ENCODE data around the gene LRRC15. TPM values are rescaled to one million over a fixed set of nuclear protein-coding genes. Genes with fewer than 3 reads are reported as not detected.

LRRC15 gene
- total RNA-seq, 2 experiments from 2014 or later = 0.04 TPM; not detected in 1

- no peak for DNase-seq
- H3K27ac Mint-ChIP-seq = no peak overlapping the region
- peaks cover 4% of the 10 kb centered on the region for H3K27me3 Mint-ChIP-seq
- H3K4me1 Mint-ChIP-seq = no peaks in the 10 kb centered on the region
- no peaks in the 10 kb centered on the region for H3K36me3 Mint-ChIP-seq (ENCODE audit: low read depth)
- POLR2A ChIA-PET = no interaction called here
- ATAC-seq = no peak
- intact Hi-C loops (cut with DNase I, micrococcal nuclease) = no loop called here
- no peaks in the 10 kb centered on the region for H3K9me3 Mint-ChIP-seq (ENCODE audit: low read depth)
- CTCF ChIA-PET = interaction anchor here (0.6 kb wide), 1 partner anchor 20 kb away, joined by 3 read pairs; no protein-coding TSS in a partner anchor
- H3K4me3 Mint-ChIP-seq = no peak overlapping the region
Observed at GRCh38 chr3:194375473-194376240, 6.1 kb upstream of the LRRC15 start.

GRCh38 chr3:194374935-194375334 is 5.4 kb upstream of the LRRC15 start:
- no peak overlapping the region for H3K27ac Mint-ChIP-seq
- H3K4me3 Mint-ChIP-seq = no peak overlapping the region
- no peak for ATAC-seq
- CTCF ChIA-PET = interaction anchor here (0.6 kb wide), 1 partner anchor 19 kb away, joined by 3 read pairs; no protein-coding TSS in a partner anchor
- peaks cover 10% of the 10 kb centered on the region for H3K27me3 Mint-ChIP-seq
- no peaks in the 10 kb centered on the region for H3K36me3 Mint-ChIP-seq (ENCODE audit: low read depth)
- H3K9me3 Mint-ChIP-seq (ENCODE audit: low read depth) = no peaks in the 10 kb centered on the region
- POLR2A ChIA-PET = no interaction called here
- no peak for DNase-seq
- intact Hi-C loops (cut with DNase I, micrococcal nuclease) = no loop called here
- H3K4me1 Mint-ChIP-seq = no peaks in the 10 kb centered on the region

- no peak for DNase-seq
- CTCF ChIA-PET = interaction anchor here (1.0 kb wide), 1 partner anchor 13 kb away, joined by 3 read pairs; no protein-coding TSS in a partner anchor
- no peak for ATAC-seq
- Mint-ChIP-seq H3K4me1 (no peaks in the 10 kb centered on the region), H3K27ac (no peak overlapping the region), H3K36me3 (ENCODE audit: low read depth) (no peaks in the 10 kb centered on the region), H3K27me3 (peaks cover 18% of the 10 kb centered on the region), H3K4me3 (no peak overlapping the region), H3K9me3 (ENCODE audit: low read depth) (no peaks in the 10 kb centered on the region)
- POLR2A ChIA-PET = no interaction called here
- intact Hi-C loops (cut with DNase I, micrococcal nuclease) = no loop called here
Observed at GRCh38 chr3:194373899-194374298, 4.4 kb upstream of the LRRC15 start.

- no peak for ATAC-seq
Observed at GRCh38 chr3:194373028-194373427, 3.5 kb upstream of the LRRC15 start.

GRCh38 chr3:194370753-194371152 is 1.2 kb upstream of the LRRC15 start:
- ChIA-PET POLR2A (no interaction called here), CTCF (no interaction called here)
- no peaks in the 10 kb centered on the region for H3K4me1 Mint-ChIP-seq
- intact Hi-C loops (cut with DNase I, micrococcal nuclease) = no loop called here
- H3K27ac Mint-ChIP-seq = no peak overlapping the region
- H3K36me3 Mint-ChIP-seq (ENCODE audit: low read depth) = no peaks in the 10 kb centered on the region
- no peak overlapping the region for H3K4me3 Mint-ChIP-seq
- no peaks in the 10 kb centered on the region for H3K9me3 Mint-ChIP-seq (ENCODE audit: low read depth)
- peaks cover 26% of the 10 kb centered on the region for H3K27me3 Mint-ChIP-seq
- DNase-seq = no peak
- no peak for ATAC-seq

More at GRCh38 chr3:194373028-194373427, 3.5 kb upstream of the LRRC15 start:
- ChIA-PET POLR2A (no interaction called here), CTCF (interaction anchor here (0.6 kb wide), 1 partner anchor 14 kb away, joined by 4 read pairs; no protein-coding TSS in a partner anchor)
- peaks cover 23% of the 10 kb centered on the region for H3K27me3 Mint-ChIP-seq
- no peaks in the 10 kb centered on the region for H3K4me1 Mint-ChIP-seq
- intact Hi-C loops (cut with DNase I, micrococcal nuclease) = no loop called here
- H3K9me3 Mint-ChIP-seq (ENCODE audit: low read depth) = no peaks in the 10 kb centered on the region
- H3K27ac Mint-ChIP-seq = no peak overlapping the region
- no peak overlapping the region for H3K4me3 Mint-ChIP-seq
- DNase-seq = no peak
- H3K36me3 Mint-ChIP-seq (ENCODE audit: low read depth) = no peaks in the 10 kb centered on the region

- Mint-ChIP-seq H3K9me3 (ENCODE audit: low read depth) (no peaks in the 10 kb centered on the region), H3K4me1 (no peaks in the 10 kb centered on the region), H3K4me3 (no peak overlapping the region), H3K27me3 (peaks cover 26% of the 10 kb centered on the region), H3K27ac (no peak overlapping the region), H3K36me3 (ENCODE audit: low read depth) (no peaks in the 10 kb centered on the region)
- intact Hi-C loops (cut with DNase I, micrococcal nuclease) = no loop called here
- ChIA-PET CTCF (no interaction called here), POLR2A (no interaction called here)
- ATAC-seq (no peak), DNase-seq (no peak)
Observed at GRCh38 chr3:194368918-194369317, 625 bp downstream of the LRRC15 start.

GRCh38 chr3:194367992-194368841 is 1.3 kb downstream of the LRRC15 start:
- H3K27ac Mint-ChIP-seq = no peak overlapping the region
- peaks cover 26% of the 10 kb centered on the region for H3K27me3 Mint-ChIP-seq
- H3K4me3 Mint-ChIP-seq = no peak overlapping the region
- POLR2A ChIA-PET = no interaction called here
- no peak for ATAC-seq
- no peaks in the 10 kb centered on the region for H3K9me3 Mint-ChIP-seq (ENCODE audit: low read depth)
- no peaks in the 10 kb centered on the region for H3K4me1 Mint-ChIP-seq
- no peaks in the 10 kb centered on the region for H3K36me3 Mint-ChIP-seq (ENCODE audit: low read depth)
- CTCF ChIA-PET = no interaction called here
- no peak for DNase-seq
- intact Hi-C loops (cut with DNase I, micrococcal nuclease) = no loop called here

GRCh38 chr3:194365978-194366490 is 3.5 kb downstream of the LRRC15 start:
- no peaks in the 10 kb centered on the region for H3K36me3 Mint-ChIP-seq (ENCODE audit: low read depth)
- CTCF ChIA-PET = interaction anchor here (3.0 kb wide), 1 partner anchor 32 kb away, joined by 10 read pairs; no protein-coding TSS in a partner anchor
- ATAC-seq = no peak

GRCh38 chr3:194365526-194365925 is 4.0 kb downstream of the LRRC15 start:
- ChIA-PET POLR2A (no interaction called here), CTCF (interaction anchor here (1.1 to 3.0 kb wide), 2 partner anchors 22 to 32 kb away, joined by 4 to 10 read pairs; no protein-coding TSS in a partner anchor)
- H3K27ac Mint-ChIP-seq = no peak overlapping the region
- intact Hi-C loops (cut with DNase I, micrococcal nuclease) = no loop called here
- DNase-seq = no peak
- no peak overlapping the region for H3K4me3 Mint-ChIP-seq
- peaks cover 23% of the 10 kb centered on the region for H3K27me3 Mint-ChIP-seq
- H3K9me3 Mint-ChIP-seq (ENCODE audit: low read depth) = no peaks in the 10 kb centered on the region
- ATAC-seq = no peak
- H3K36me3 Mint-ChIP-seq (ENCODE audit: low read depth) = no peaks in the 10 kb centered on the region
- H3K4me1 Mint-ChIP-seq = no peaks in the 10 kb centered on the region

More at GRCh38 chr3:194365978-194366490, 3.5 kb downstream of the LRRC15 start:
- intact Hi-C loops (cut with DNase I, micrococcal nuclease) = no loop called here
- Mint-ChIP-seq H3K27me3 (peaks cover 26% of the 10 kb centered on the region), H3K27ac (no peak overlapping the region), H3K4me1 (no peaks in the 10 kb centered on the region), H3K4me3 (no peak overlapping the region), H3K9me3 (ENCODE audit: low read depth) (no peaks in the 10 kb centered on the region)
- POLR2A ChIA-PET = no interaction called here
- no peak for DNase-seq

GRCh38 chr3:194364652-194365434 is 4.7 kb downstream of the LRRC15 start:
- intact Hi-C loops (cut with DNase I, micrococcal nuclease) = no loop called here
- Mint-ChIP-seq H3K4me1 (no peaks in the 10 kb centered on the region), H3K27me3 (peaks cover 17% of the 10 kb centered on the region), H3K4me3 (no peak overlapping the region), H3K27ac (no peak overlapping the region), H3K9me3 (ENCODE audit: low read depth) (no peaks in the 10 kb centered on the region), H3K36me3 (ENCODE audit: low read depth) (no peaks in the 10 kb centered on the region)
- ChIA-PET CTCF (interaction anchor here (1.1 to 3.0 kb wide), 2 partner anchors 21 to 31 kb away, joined by 4 to 10 read pairs; no protein-coding TSS in a partner anchor), POLR2A (no interaction called here)
- DNase-seq (no peak), ATAC-seq (no peak)

GRCh38 chr3:194364314-194364651 is 5.3 kb downstream of the LRRC15 start:
- CTCF ChIA-PET = interaction anchor here (1.1 to 3.0 kb wide), 3 partner anchors 21 to 30 kb away, joined by 4 to 12 read pairs (median 10); no protein-coding TSS in a partner anchor
- no peak overlapping the region for H3K4me3 Mint-ChIP-seq
- intact Hi-C loops (cut with DNase I, micrococcal nuclease) = no loop called here
- peaks cover 15% of the 10 kb centered on the region for H3K27me3 Mint-ChIP-seq
- H3K4me1 Mint-ChIP-seq = no peaks in the 10 kb centered on the region
- H3K36me3 Mint-ChIP-seq (ENCODE audit: low read depth) = no peaks in the 10 kb centered on the region
- no peak for ATAC-seq
- H3K9me3 Mint-ChIP-seq (ENCODE audit: low read depth) = no peaks in the 10 kb centered on the region
- no peak for DNase-seq
- no peak overlapping the region for H3K27ac Mint-ChIP-seq
- POLR2A ChIA-PET = no interaction called here
